H9 (cell line): ENCODE measurements around the gene APAF1. TPM values are rescaled to one million over a fixed set of nuclear protein-coding genes. Genes with fewer than 3 reads are reported as not detected.

Source experiments
- DNase-seq: peaks from one replicate; pipeline ENCODE4 v3.0.0-alpha.2; 2017
- H2AFZ ChIP-seq: one replicate; pipeline ENCODE4 v1.6.1; 2013; ENCODE audit warnings: mild to moderate bottlenecking, low read length, control low read depth, moderate library complexity
- H2AK5ac ChIP-seq: 2 replicates; pipeline ENCODE4 v1.6.1; 2013; ENCODE audit warnings: low read length, control low read depth, mixed read lengths; ENCODE audit not compliant: insufficient read length
- H2BK120ac ChIP-seq: one replicate; pipeline ENCODE4 v1.6.1; 2013; ENCODE audit warnings: low read depth, mild to moderate bottlenecking, low read length, control low read depth, inconsistent platforms; ENCODE audit not compliant: poor library complexity, severe bottlenecking
- H2BK12ac ChIP-seq: 2 replicates; pipeline ENCODE4 v1.6.1; 2013; ENCODE audit warnings: low read length, control low read depth, mixed read lengths, low read depth; ENCODE audit not compliant: insufficient read length
- H2BK15ac ChIP-seq: 2 replicates; pipeline ENCODE4 v1.6.1; 2013; ENCODE audit warnings: low read depth, low read length, control low read depth
- H2BK20ac ChIP-seq: one replicate; pipeline ENCODE4 v1.6.1; 2013; ENCODE audit warnings: low read depth, mild to moderate bottlenecking, low read length, control low read depth, inconsistent platforms; ENCODE audit not compliant: poor library complexity, severe bottlenecking
- H2BK5ac ChIP-seq: 2 replicates; pipeline ENCODE4 v1.6.1; 2013; ENCODE audit warnings: low read length, control low read depth, mixed read lengths; ENCODE audit not compliant: insufficient read length
- H3K14ac ChIP-seq: 2 replicates; pipeline ENCODE4 v1.6.1; 2013; ENCODE audit warnings: low read length, control low read depth; ENCODE audit not compliant: insufficient read depth
- H3K18ac ChIP-seq: 2 replicates; pipeline ENCODE4 v1.6.1; 2013; ENCODE audit warnings: low read depth, mild to moderate bottlenecking, mixed read lengths, low read length, control low read depth; ENCODE audit not compliant: insufficient read length
- H3K23ac ChIP-seq: 2 replicates; pipeline ENCODE4 v1.6.1; 2013; ENCODE audit warnings: low read length, control low read depth, mixed read lengths, low read depth; ENCODE audit not compliant: insufficient read length
- H3K23me2 ChIP-seq: 2 replicates; pipeline ENCODE4 v1.6.1; 2013; ENCODE audit warnings: low read depth, mild to moderate bottlenecking, mixed read lengths, low read length, control low read depth; ENCODE audit not compliant: insufficient read length, poor library complexity, severe bottlenecking
- H3K27ac ChIP-seq: 2 replicates; pipeline ENCODE4 v1.5.1; 2013; ENCODE audit warnings: low read length, control low read depth, mixed read lengths, low read depth; ENCODE audit not compliant: insufficient read length
- H3K27me3 ChIP-seq: 2 replicates; pipeline ENCODE4 v1.6.1; 2013; ENCODE audit warnings: low read length, control low read depth, inconsistent platforms; ENCODE audit not compliant: insufficient read depth
- H3K4ac ChIP-seq: 2 replicates; pipeline ENCODE4 v1.6.1; 2013; ENCODE audit warnings: low read depth, mild to moderate bottlenecking, control low read depth, inconsistent platforms, low read length, moderate library complexity
- H3K4me1 ChIP-seq: 2 replicates; pipeline ENCODE4 v1.6.1; 2013; ENCODE audit warnings: low read length, control low read depth, inconsistent platforms; ENCODE audit not compliant: insufficient read depth
- H3K4me2 ChIP-seq: 2 replicates; pipeline ENCODE4 v1.6.1; 2013; ENCODE audit warnings: low read length, control low read depth, mixed read lengths; ENCODE audit not compliant: insufficient read length, insufficient read depth
- H3K56ac ChIP-seq: 2 replicates; pipeline ENCODE4 v1.6.1; 2013; ENCODE audit warnings: low read depth, mild to moderate bottlenecking, mixed read lengths, low read length, control low read depth; ENCODE audit not compliant: insufficient read length
- H3K79me1 ChIP-seq: 2 replicates; pipeline ENCODE4 v1.6.1; 2013; ENCODE audit warnings: low read depth, mild to moderate bottlenecking, moderate library complexity, low read length, control low read depth, inconsistent platforms; ENCODE audit not compliant: insufficient read depth, poor library complexity, severe bottlenecking
- H3K79me2 ChIP-seq: 2 replicates; pipeline ENCODE4 v1.6.1; 2013; ENCODE audit warnings: low read length, control low read depth, inconsistent platforms; ENCODE audit not compliant: insufficient read depth
- H3K9ac ChIP-seq: 2 replicates; pipeline ENCODE4 v1.6.1; 2013; ENCODE audit warnings: low read length, control low read depth, mixed read lengths; ENCODE audit not compliant: insufficient read length; ENCODE audit errors: extremely low read depth
- H3K9me3 ChIP-seq: one replicate; pipeline ENCODE4 v1.6.1; 2013; ENCODE audit warnings: low read depth, low read length, inconsistent platforms; ENCODE audit not compliant: control insufficient read depth
- H3T11ph ChIP-seq: one replicate; pipeline ENCODE4 v1.6.1; 2013; ENCODE audit warnings: mild to moderate bottlenecking, low read length, control low read depth, inconsistent platforms
- H4K20me1 ChIP-seq: one replicate; pipeline ENCODE4 v1.6.1; 2013; ENCODE audit not compliant: control insufficient read depth, insufficient read length, insufficient read depth
- H4K5ac ChIP-seq: 2 replicates; pipeline ENCODE4 v1.6.1; 2013; ENCODE audit warnings: low read depth, mild to moderate bottlenecking, mixed read lengths, low read length, control low read depth; ENCODE audit not compliant: insufficient read length
- H4K8ac ChIP-seq: replicated peaks from 2 replicates; pipeline ENCODE4 v1.6.1; 2013; ENCODE audit warnings: low read length, control low read depth, mixed read lengths, low read depth; ENCODE audit not compliant: insufficient read length
- H4K91ac ChIP-seq: 2 replicates; pipeline ENCODE4 v1.6.1; 2013; ENCODE audit warnings: low read depth, mild to moderate bottlenecking, moderate library complexity, mixed read lengths, low read length, control low read depth; ENCODE audit not compliant: insufficient read length
- H3K27ac Mint-ChIP-seq, 3 experiments: 2 replicates in 2 of 3; 3 replicates in 1 of 3; pipeline ENCODE4 v1.8.0; 2020 to 2021; ENCODE audit warnings: mixed read lengths in 3 of 3, mild to moderate bottlenecking in 1 of 3, moderate library complexity in 1 of 3
- H3K27me3 Mint-ChIP-seq: 2 replicates; pipeline ENCODE4 v1.8.0; 2021; ENCODE audit warnings: low read depth, mild to moderate bottlenecking, moderate library complexity, mixed read lengths
- H3K36me3 Mint-ChIP-seq, 3 experiments: 2 replicates in 2 of 3; 3 replicates in 1 of 3; pipeline ENCODE4 v1.8.0; 2020 to 2021; ENCODE audit warnings: low read depth in 3 of 3, mixed read lengths in 3 of 3; ENCODE audit not compliant: insufficient read depth in 1 of 3
- H3K4me1 Mint-ChIP-seq, 2 experiments: 2 replicates each; pipeline ENCODE4 v1.8.0; 2020; ENCODE audit warnings: mixed read lengths in 2 of 2
- H3K4me3 Mint-ChIP-seq, 2 experiments: 2 replicates in 1 of 2; 3 replicates in 1 of 2; pipeline ENCODE4 v1.8.0; 2020 to 2021; ENCODE audit warnings: mild to moderate bottlenecking in 2 of 2, mixed read lengths in 2 of 2, moderate library complexity in 1 of 2
- H3K9me3 Mint-ChIP-seq, 2 experiments: 2 replicates in 1 of 2; 3 replicates in 1 of 2; pipeline ENCODE4 v1.8.0; 2020; ENCODE audit warnings: mild to moderate bottlenecking in 2 of 2, mixed read lengths in 2 of 2, moderate library complexity in 1 of 2
- WGBS: extraction: QIAGEN DNeasy Blood & Tissue Kit; methylation state at CpG from one replicate; pipeline ENCODE4 v1.1.7; 2013; ENCODE audit warnings: missing lambda C conversion rate, low lambda C conversion rate, mixed read lengths; ENCODE audit not compliant: insufficient read length; ENCODE audit errors: extremely low coverage; 5-methylcytosine and 5-hydroxymethylcytosine counted together
- total RNA-seq: library from RNA; stranded (reverse); gene quantifications from 2 replicates; pipeline ENCODE4 v1.2.1, GENCODE V29; 2021
- TF ChIP-seq, protein P1 (sequence below): fragments of 200-600 bp; sonication (generic); conservative IDR thresholded peaks from 3 replicates; pipeline ENCODE4 v1.8.0; 2021; ENCODE audit warnings: antibody characterized with exemption, mild to moderate bottlenecking

APAF1 gene
- total RNA-seq, 1 experiment from 2014 or later: 16.5 TPM

DNA sequence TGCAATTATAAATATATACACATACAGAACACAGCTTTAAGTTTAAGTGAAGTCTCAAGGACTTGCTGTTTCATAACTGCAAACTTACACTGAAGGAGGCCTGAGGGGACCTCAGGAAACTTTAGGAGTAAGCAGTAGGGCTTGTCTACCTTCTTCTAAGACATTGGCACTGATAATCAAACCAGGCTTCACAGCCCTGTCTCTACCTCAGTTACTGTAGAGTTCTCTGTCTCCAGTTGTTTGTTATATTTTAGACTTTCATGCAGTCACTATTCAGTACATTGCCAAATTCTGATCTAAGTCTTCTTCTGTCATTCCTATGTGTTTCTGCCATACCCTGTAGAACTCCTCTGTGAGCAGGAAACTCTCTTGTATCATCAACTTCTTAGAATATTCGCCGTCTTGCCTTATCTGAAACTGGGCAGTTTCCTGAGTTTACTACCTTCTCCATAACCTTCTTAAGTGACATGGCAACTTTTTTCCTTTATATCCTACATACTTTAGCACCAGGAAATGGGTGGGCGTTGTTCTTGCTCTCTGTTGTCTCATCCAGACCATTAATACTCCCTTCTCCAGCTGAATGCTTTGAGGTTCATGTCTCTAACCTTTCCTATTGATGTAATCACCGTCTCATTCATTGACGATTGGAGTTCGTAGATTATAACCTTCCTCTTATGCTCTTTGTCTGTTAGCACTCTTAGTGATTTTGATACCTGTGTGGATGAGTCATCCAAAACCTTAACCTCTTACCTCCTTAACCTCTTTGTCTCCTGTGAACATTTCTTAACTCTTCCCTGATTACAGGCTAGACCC, 11.4 kb downstream of the APAF1 start:
- WGBS: no CpG with 5 or more reads among the region's 6 CpGs
- H3T11ph ChIP-seq: no peak overlapping the region
- no peak overlapping the region; a peak in 1 of 7 replicates for H3K27ac Mint-ChIP-seq

More for the DNA sequence above, 11.4 kb downstream of the APAF1 start:
- no peak overlapping the region for H2AK5ac ChIP-seq
- no peak overlapping the region for H2AFZ ChIP-seq
- H2BK15ac ChIP-seq: no peak overlapping the region
- no peaks in the 10 kb centered on the region for H3K27me3 ChIP-seq
- H3K27me3 Mint-ChIP-seq: no peaks in the 10 kb centered on the region
- no peak overlapping the region for H2BK12ac ChIP-seq
- TF ChIP-seq, protein P1, sequence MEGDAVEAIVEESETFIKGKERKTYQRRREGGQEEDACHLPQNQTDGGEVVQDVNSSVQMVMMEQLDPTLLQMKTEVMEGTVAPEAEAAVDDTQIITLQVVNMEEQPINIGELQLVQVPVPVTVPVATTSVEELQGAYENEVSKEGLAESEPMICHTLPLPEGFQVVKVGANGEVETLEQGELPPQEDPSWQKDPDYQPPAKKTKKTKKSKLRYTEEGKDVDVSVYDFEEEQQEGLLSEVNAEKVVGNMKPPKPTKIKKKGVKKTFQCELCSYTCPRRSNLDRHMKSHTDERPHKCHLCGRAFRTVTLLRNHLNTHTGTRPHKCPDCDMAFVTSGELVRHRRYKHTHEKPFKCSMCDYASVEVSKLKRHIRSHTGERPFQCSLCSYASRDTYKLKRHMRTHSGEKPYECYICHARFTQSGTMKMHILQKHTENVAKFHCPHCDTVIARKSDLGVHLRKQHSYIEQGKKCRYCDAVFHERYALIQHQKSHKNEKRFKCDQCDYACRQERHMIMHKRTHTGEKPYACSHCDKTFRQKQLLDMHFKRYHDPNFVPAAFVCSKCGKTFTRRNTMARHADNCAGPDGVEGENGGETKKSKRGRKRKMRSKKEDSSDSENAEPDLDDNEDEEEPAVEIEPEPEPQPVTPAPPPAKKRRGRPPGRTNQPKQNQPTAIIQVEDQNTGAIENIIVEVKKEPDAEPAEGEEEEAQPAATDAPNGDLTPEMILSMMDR: no peak
- H3K14ac ChIP-seq: no peak overlapping the region
- no peak overlapping the region for H3K23ac ChIP-seq
- H4K20me1 ChIP-seq: no peaks in the 10 kb centered on the region
- no peaks in the 10 kb centered on the region for H3K79me1 ChIP-seq
- no peak overlapping the region for H3K4me2 ChIP-seq
- H3K9me3 ChIP-seq: no peaks in the 10 kb centered on the region
- H3K79me2 ChIP-seq: no peaks in the 10 kb centered on the region
- H2BK120ac ChIP-seq: no peak overlapping the region
- peaks cover 0 to 34% (median 14%) of the 10 kb centered on the region in 3 experiments; a peak in 6 of 7 replicates for H3K36me3 Mint-ChIP-seq
- no peak overlapping the region for H3K4ac ChIP-seq
- H3K9me3 Mint-ChIP-seq: no peaks in the 10 kb centered on the region
- H3K9ac ChIP-seq: no peak overlapping the region
- no peak overlapping the region for H3K56ac ChIP-seq
- no peaks in the 10 kb centered on the region; a peak in 1 of 4 replicates for H3K4me1 Mint-ChIP-seq
- no peaks in the 10 kb centered on the region for H3K23me2 ChIP-seq
- no peak for DNase-seq
- H2BK5ac ChIP-seq: no peak overlapping the region
- no peak overlapping the region for H4K5ac ChIP-seq
- no peak overlapping the region for H4K8ac ChIP-seq
- H2BK20ac ChIP-seq: no peak overlapping the region
- H3K18ac ChIP-seq: no peak overlapping the region
- no peaks in the 10 kb centered on the region for H3K4me1 ChIP-seq
- H3K4me3 Mint-ChIP-seq: no peak overlapping the region
- H4K91ac ChIP-seq: no peak overlapping the region
- H3K27ac ChIP-seq: no peak overlapping the region
